Islet precursor cell (in vitro differentiated cells): ENCODE results near the gene SIRPA.
A peak's percentile ranks its signal among the peaks of the same experiment; 100 is the strongest.

Experiments
- DNase-seq: peaks from one replicate; pipeline ENCODE4 v3.0.0-alpha.2; 2018

Gene SIRPA

GRCh38 chr20:1888796-1889463 lies 6.3 kb upstream of the SIRPA start:
- DNase-seq, result peak; percentile 95

DNA sequence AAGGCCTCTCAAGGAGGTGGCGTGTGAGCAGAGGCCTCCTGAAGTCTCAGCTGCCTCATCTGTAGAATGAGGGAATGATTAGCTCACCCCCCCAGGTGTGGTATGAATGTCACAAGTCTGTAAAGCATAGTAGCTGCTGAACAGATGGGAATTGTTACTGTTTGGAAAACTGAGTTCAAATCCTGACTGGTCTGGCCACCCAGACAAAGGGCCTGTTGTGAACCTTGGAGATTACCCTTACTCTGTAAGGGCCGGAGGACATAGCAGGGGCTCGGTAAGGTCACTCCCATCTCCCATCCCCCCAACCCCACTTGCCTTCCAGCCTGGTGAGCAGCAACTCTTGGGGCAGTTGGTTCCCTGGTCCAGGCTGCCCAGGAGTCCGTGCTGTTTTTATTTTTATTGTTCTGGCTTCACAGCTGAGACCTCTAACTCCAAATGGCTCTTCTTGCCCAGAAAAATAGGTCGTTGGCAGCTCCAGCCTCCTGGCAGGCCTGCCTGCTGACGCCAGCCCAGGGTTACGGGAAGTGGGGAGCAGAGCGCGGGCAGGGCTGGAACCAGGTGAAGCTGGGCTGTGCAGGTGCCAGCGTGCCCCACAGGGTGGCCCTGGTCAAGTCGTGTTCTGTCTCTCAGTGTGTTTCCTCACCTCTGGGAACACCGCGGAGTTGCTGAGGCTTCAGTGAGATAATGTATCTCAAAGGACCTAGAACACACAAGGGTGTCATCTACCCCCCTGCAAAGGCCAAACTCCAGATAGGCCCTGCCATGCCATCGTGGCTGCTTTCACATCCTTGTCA lies 4.5 kb upstream of the SIRPA start:
- DNase-seq, result peak; percentile 70

DNA sequence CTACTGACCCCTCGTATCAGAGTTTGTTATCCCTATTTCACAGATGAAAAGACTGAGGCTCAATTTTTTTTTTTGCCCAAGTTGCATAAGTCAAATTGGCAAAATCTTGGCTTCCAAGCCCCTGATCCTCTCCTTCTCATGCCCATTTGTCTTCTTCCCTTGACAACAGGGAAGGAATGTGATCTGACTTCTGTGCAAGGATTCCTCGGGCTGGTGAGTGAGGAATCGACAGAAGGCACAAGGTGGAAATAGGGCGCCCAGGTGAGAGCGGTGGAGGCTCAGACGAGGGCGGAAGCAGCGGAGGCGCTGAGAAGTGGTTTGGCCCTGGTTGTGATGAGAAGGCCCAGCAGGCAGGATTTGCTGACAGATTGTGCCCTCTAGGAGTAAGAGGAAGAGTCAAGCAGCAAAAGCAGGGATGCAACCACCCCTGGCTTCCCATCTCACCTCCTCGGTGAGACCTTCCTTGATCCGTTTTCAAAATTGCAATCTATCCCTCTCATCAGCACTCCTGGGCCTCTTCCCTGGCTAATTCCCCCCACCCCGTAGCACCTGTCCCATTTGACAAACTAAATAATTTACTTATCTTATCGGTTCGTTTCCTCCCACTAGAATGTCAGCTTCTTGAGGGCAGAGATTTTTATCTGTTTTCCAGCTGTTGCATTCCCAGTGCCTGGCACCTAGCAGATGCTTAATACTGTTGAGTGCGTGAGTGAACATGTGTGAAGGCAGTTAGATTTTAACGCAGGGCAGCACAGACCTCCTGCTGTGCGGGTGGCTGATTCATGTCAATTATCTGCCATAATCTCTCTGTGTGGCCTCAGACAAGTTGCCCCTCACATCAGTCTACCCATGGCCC lies 3.7 kb upstream of the SIRPA start:
- no peak for DNase-seq

DNA sequence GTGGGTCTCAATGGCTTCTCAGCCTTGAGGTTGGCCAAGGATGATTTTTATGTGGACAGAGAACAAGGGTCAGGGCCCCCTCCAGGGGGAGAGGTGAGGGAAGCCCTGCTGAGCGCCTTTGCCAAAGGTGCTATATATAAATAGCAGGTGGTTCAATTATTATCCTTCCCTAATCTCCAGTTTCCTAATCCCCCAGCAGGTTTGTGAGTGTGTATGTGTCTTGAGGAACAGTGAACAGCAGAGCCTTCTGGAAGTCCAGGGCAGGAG lies 3.2 kb upstream of the SIRPA start:
- no peak for DNase-seq

DNA sequence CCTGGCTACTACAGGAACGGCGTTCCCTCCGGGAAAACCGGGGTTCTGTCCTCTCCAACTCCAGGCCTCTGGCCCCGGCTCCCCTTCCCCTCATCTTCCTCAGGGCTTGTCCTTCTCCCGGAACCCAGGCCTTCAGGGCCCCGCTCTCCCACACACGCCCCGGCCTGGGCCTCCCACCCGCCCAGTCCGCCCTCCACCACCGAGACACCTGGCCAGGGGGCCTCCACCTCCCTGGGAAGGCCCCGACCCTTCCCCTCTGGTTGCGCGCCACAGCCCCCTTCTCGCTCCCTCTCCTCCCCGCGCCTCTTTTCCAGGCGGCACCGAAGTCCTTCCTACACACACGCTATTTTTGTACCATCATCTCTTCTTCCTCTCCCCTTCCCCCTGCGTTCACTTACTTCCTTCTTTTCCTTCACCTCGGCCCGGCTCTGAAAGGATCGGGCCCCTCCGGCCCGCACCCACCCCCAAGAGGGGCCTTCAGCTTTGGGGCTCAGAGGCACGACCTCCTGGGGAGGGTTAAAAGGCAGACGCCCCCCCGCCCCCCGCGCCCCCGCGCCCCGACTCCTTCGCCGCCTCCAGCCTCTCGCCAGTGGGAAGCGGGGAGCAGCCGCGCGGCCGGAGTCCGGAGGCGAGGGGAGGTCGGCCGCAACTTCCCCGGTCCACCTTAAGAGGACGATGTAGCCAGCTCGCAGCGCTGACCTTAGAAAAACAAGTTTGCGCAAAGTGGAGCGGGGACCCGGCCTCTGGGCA lies 1.3 kb upstream of the SIRPA start:
- no peak for DNase-seq

- DNase-seq, result peak; percentile 85
These were observed 696 bp upstream of the SIRPA start for GRCh38 chr20:1894471-1894950.

- DNase-seq, result peak; percentile 73
These were observed 672 bp downstream of the SIRPA start for GRCh38 chr20:1895674-1896483.

GRCh38 chr20:1896484-1897258 lies 1.5 kb downstream of the SIRPA start:
- DNase-seq, result no peak

DNA sequence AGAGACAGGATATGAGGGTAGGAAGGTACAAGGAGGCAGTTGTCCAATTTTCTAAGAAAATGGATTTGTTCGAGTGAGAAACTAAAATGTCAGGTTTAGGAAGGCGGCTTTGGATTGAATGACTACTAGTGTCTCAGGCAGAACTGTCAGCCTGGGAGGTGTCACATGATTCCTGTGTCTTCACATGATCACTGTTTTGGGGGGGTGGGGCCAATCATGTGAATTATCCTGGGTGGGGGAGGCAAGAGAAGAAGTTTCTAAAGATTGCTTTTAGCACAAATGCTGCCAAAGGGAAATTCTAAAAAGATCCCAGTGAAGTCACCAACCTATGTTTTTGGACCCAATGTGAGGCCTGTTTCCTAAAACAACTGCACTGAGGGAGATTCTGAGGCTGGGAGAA lies 2.3 kb downstream of the SIRPA start:
- no peak for DNase-seq

DNA sequence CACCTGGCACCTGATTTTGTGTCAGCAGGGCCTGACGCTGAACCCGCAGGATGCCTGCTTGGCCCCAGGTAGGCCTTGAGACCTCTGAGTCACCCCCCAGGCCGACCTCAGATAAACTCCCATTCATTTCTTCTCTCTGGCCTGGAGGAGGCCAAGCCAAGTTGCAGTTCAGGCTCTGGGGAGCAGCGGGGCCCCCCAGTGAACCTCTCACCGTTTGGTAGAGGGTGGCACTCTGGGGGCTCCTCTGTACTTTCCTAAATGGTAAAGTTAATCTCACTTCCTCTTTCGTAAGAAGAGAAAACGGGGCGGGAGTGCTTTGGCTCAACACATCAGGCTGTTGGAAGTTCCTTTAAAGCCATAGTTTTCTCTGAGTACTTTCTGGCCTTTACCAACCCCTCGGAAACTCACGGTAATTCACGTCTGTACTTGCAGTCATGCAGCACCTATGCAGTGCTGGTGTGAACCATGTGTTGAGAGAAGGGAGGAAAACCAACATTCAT lies 2.8 kb downstream of the SIRPA start:
- DNase-seq, result no peak

DNA sequence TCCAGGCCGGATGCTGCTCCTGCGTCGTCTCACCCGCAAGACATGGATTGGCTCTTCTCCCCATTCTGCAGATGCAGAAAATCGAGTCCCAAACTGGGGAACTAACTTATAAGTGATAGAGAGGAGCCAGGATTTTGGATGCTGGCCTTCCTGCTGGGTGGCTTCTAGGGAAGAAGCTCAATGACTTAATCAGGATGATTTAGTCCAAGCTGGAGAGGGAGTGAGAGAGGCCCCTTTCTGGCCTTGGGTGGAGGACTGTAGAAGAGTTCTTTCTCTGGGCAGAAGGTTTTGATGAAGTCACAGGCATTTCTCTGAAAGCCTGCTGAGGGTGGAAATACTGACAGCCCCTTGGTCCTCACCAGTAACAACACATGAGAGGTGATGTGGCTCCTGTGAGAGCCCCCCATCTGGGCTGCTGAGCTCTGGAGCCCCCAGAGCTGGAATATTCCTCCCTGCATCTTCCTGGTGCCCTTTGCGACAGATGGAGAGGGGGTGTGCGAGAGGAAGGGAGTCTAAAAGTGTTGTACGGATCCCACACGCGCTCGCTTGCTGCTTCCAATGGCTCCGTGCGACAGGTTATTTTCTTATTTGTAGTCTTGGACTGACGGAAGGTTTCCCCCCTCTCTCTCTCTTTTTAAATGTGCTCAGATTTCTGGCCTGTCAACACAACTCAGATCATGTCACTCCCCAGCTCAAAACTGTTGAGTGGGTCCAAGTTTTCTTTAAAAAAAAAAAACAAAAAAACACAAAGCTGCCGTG lies 3.5 kb downstream of the SIRPA start:
- no peak for DNase-seq

DNA sequence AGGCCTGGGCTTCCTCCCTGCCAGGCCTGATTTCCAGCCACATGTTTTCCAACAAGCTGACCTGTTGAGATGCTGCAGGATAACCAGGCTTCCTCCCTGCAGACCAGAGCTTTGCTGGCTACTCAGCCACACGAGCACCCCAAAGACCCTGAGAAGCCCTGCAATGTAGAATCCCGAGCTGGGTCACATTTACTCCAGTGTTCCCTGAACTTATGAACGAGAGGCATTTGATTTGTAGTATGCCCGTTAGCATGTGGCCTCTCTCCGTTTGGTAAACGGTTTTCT lies 4.0 kb downstream of the SIRPA start:
- no peak for DNase-seq

- DNase-seq, result peak; percentile 92
These were observed 5.2 kb downstream of the SIRPA start for GRCh38 chr20:1900321-1900801.

DNA sequence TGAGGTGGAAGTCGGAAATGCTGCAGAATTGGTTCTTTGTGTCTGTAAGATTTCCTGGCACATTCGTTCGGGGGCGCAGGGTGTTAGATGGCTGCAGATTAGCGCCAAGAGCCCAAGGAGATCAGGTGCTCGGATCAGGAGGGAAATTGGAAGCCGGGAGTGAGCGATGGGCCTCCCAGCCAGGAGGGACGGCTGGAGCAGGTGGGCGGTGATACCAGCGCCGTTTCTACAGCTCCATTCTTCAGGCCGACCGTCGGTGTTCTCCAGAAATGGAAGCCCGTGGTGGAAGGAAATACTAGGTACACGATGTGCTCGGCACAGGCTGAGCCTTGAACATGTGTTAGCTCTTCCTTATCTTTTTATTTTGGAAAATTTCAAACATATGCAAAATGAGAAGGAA lies 6.5 kb downstream of the SIRPA start:
- DNase-seq, result no peak

DNA sequence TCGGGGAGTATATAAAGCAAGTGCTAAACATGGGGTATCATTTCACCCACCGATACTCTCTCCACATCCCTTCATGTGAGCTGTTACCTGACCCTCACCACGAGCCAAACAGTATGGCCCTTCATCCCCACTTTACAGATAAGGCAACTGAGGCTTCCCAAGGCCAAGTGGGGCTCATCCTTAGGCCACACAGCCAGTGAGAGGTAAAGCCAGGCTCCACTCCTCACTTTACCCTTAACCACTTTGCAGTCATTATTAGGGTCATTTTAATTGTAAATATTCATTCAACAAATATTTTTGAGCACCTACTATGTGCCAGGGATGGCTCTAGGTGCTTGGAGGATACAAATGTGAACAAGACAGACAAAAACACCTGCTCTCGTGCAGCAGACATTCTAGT lies 7.0 kb downstream of the SIRPA start:
- no peak for DNase-seq

GRCh38 chr20:1904135-1904534 lies 8.9 kb downstream of the SIRPA start:
- no peak for DNase-seq

DNA sequence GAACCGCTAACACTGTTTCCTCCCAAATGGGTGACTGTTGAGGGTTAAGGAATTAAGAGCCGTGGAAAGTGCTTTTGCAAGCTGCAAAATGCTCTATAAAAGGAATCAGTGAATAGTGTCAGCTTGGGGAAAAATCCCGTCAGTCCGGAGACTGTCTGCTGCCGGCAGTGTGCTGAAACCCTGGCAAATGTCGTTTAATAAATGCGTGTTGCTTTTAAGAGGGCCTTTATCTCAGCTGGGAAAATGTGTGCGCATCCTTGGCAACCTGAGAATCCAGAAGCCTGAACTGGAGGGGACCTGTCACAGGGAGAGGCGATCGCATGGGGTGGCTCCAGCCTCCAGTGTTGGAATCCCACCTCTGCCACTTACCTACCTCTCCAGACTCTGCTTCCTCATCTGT lies 9.8 kb downstream of the SIRPA start:
- DNase-seq, result no peak

GRCh38 chr20:1905693-1906092 lies 10.5 kb downstream of the SIRPA start:
- DNase-seq, result no peak

- DNase-seq, result no peak
These were observed 11.3 kb downstream of the SIRPA start for GRCh38 chr20:1906361-1907051.

- no peak for DNase-seq
These were observed 12.4 kb downstream of the SIRPA start for GRCh38 chr20:1907586-1907985.
